ENCODE measurements around the gene CLOCK. TPM values are rescaled to one million over a fixed set of nuclear protein-coding genes. Genes with fewer than 3 reads are reported as not detected.

The CLOCK gene
- total and polyA plus RNA-seq, 2 of the 8 experiments (the other 6 are each of a cell fraction or from before 2014, with no cell fraction given) = 7.7 to 24.2 TPM

- Histone ChIP-seq H4K20me1 (replicated peaks in 1 of 2; ENCODE audit: control insufficient read depth in 1 of 2, insufficient read depth in 2 of 2, low read length in 2 of 2) (peaks cover 3 to 4% of the 10 kb centered on the region in 2 experiments), H3K23me2 (ENCODE audit: low read depth, low read length) (no peaks in the 10 kb centered on the region), H3K79me1 (ENCODE audit: low read depth, low read length) (peaks cover 3% of the 10 kb centered on the region; the same call in 1 of the 2 replicates), H3K27me3 (replicated peaks in 1 of 4; ENCODE audit: control insufficient read depth in 3 of 4, extremely low read depth in 1 of 4, insufficient read depth in 3 of 4, low read length in 3 of 4) (no peaks in the 10 kb centered on the region), H3K14ac (ENCODE audit: insufficient read length) (no peak overlapping the region), H3K23ac (ENCODE audit: insufficient read length) (no peak overlapping the region), H3K9me3 (ENCODE audit: insufficient read depth in 2 of 2, low read depth in 1 of 2, low read length in 1 of 2) (0 out of 4 replicates have a peak, but pooled peaks cover 0 to under 1% of the 10 kb centered on the region in 2 experiments), H2BK120ac (replicated peaks; ENCODE audit: low read depth, low read length) (no peak overlapping the region), H3K4ac (replicated peaks; ENCODE audit: insufficient read length, low read depth, low read length) (no peak overlapping the region), H3K36me3 (ENCODE audit: control insufficient read depth in 2 of 4, insufficient read depth in 4 of 4, low read length in 3 of 4) (peaks cover 0 to 4% (median 2%) of the 10 kb centered on the region in 4 experiments; a peak in 1 of 8 replicates), H2BK5ac (ENCODE audit: low read depth, low read length) (no peak overlapping the region), H4K8ac (ENCODE audit: extremely low read depth, insufficient read depth, low read length) (no peak overlapping the region), H3K4me2 (ENCODE audit: insufficient read depth in 1 of 2, low read depth in 2 of 2, low read length in 2 of 2) (no peak overlapping the region), H3K9ac (replicated peaks in 1 of 4; ENCODE audit: extremely low read depth in 1 of 4, low read depth in 3 of 4, low read length in 3 of 4) (no peak overlapping the region), H4K5ac (ENCODE audit: insufficient read length, low read depth, low read length) (no peak overlapping the region), H2AK5ac (ENCODE audit: low read depth, low read length) (no peak overlapping the region), H3K4me3 (ENCODE audit: extremely low read depth in 1 of 4, insufficient read depth in 2 of 4, low read depth in 3 of 4, low read length in 4 of 4) (no peak overlapping the region), H3K18ac (ENCODE audit: extremely low read depth, low read length) (no peak overlapping the region), H3K27ac (ENCODE audit: low read depth, low read length) (no peak overlapping the region), H2BK15ac (ENCODE audit: low read length) (no peak overlapping the region), H2BK12ac (ENCODE audit: low read depth, low read length) (no peak overlapping the region), H3K56ac (replicated peaks; ENCODE audit: insufficient read length, low read depth, low read length) (no peak overlapping the region), H3K4me1 (replicated peaks in 1 of 4; ENCODE audit: control insufficient read depth in 3 of 4, insufficient read depth in 4 of 4, low read length in 3 of 4) (0 out of 7 replicates have a peak, but pooled peaks cover 0 to 2% (median 0%) of the 10 kb centered on the region in 4 experiments), H3K79me2 (ENCODE audit: control insufficient read depth in 1 of 2, insufficient read depth in 2 of 2, low read length in 2 of 2) (peaks cover 0 to 25% of the 10 kb centered on the region in 2 experiments; a peak in 3 of 4 replicates), H2BK20ac (ENCODE audit: low read length) (no peak overlapping the region), H4K91ac (replicated peaks; ENCODE audit: insufficient read length, low read length) (no peak overlapping the region), H2AFZ (ENCODE audit: low read length) (no peak overlapping the region)
- WGBS, 2 experiments (ENCODE audit: extremely low coverage in 1 of 2, insufficient coverage in 1 of 2, insufficient read length in 1 of 2, insufficient replicate concordance in 2 of 2, low coverage in 1 of 2, low lambda C conversion rate in 2 of 2, missing lambda C conversion rate in 1 of 2) = 84% methylated on average over 2 of the region's 2 CpGs; no CpG with 5 or more reads in 1 of the 2 experiments
- ChIA-PET POLR2A (ENCODE audit: partially characterized antibody) (no interaction called here), CTCF (ENCODE audit: partially characterized antibody) (interaction anchor here (0.6 to 1.2 kb wide), 2 partner anchors 49 to 115 kb away, joined by 3 read pairs; no protein-coding TSS in a partner anchor)
- TF ChIP-seq SIX5 (IDR thresholded peaks at IDR 0.05; ENCODE audit: low read depth, low read length) = no peak
- DNase-seq (ENCODE audit: low read depth in 1 of 2, low spot score in 2 of 2) (no peak), FAIRE-seq (no peak)
These were observed 46.6 kb downstream of the CLOCK start for GRCh38 chr4:55500072-55500471.

Data from H1 (cell line).